GM18520 (cell line): ENCODE results near the gene BBS1.

Source experiments
- ATAC-seq: cut with Tn5 transposase; IDR thresholded peaks from one replicate; pipeline ENCODE4 v1.9.1; 2021; ENCODE audit not compliant: unreplicated experiment

The BBS1 gene

GRCh38 chr11:66476841-66477251, 33.6 kb upstream of the BBS1 start:
- ATAC-seq: no peak

DNA sequence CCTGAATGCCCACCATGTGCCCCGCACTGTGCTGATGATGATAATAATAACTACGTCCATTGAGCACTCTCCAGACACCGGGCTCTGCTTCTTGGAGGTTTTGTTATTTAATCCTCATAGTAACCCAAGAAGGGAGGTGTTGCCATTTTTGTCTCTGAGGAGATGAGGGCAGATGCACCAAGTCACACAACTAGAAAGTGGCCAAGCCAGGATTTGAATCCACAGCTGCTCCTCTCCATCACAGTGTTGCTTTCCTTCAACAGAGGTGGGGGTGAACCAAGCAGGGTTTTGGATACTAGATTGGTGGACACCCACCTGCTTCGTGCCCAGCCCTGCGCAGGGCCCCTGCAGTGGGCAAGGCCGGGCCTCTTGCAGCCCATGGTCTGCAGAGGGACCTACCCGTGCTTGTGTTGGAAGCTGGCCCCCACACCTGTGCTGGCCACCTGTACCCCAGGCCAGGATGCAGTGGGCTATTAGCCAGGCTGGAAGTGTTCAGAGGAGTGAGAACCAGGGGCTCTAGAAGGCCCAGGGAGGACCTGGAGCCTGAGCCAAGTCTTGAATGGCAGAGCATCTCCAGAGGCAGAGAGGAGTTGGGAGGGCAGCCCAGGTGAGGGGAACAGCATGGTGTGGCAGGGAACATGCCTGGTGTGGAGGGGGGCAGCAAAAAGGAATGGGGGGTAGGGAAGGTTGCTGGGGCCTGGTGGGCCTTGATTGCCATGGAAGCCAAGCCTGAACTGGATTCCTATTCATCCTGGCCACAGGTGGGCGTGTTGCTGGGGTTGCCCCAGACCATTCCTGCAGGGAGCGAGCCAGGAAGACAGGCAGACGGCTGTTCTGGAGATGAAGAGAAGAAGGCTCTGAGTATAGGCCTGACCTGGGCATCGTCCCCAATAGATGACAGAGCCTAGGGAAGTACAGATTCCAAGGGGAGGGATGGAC, 32.9 kb upstream of the BBS1 start:
- no peak for ATAC-seq

DNA sequence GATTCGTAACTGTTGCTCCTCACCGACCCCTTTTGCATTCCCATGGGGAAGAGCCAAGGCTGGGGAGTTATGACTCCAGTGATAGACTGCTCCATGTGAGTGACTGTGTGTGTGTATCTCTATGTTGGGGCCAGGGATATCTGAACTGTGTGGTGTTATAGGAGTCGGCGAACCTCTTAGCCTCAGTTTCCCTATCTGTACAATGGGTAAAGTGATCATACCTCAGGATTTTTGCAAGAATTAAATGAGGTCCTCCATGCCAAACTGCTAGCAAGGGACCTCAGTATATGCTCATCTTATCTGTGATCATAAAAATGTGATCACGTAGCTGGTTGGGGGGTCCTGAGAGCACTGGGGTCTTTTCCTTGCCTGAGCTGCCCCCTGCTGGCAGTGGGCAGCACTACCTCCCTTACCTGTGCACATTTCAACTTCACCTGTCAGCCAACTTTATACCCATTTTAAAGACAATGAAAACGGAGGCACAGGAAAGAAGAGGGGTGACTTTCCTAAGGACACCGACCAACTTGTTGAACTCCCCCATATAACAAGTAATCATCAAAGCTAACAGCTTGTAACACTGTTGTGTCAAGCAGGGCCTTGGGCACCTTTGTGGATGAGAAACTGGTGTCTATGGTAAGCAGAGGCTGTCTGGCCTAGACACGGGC, 31.6 kb upstream of the BBS1 start:
- ATAC-seq: no peak

DNA sequence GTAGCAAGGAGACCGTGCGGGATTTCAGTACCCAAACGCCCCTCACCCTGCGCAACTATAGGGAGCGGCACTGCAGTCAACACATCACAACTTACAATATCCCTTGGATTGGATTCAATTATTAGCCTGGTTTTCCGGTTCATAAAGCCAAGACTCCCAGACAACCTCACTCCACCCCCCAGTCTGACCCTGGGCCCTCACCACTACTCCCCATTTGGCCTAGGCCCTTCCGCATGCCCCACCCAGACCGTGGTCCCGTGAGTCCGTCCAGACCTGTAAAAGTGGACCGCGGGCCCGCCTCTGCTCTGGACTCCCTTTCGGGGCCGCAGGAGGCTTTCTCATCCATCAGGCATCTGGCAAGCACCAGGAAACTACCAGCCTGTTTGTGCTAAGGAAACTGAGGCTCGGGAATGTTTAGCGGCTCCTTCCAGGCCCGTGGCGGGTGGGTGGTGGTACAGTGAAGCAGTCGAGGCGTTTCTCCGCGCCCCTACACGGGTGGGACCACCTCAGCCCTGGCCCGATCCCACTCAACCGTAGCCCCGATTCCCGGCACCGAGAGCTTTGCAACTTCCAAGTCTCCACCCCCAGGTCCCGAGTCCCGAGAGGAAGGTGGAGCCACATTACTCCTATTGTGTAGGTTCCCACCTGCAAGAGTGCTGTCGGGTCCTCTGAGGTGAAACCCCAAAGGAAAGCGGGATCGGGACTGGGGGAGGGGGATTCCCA, 30.9 kb upstream of the BBS1 start:
- no peak for ATAC-seq

GRCh38 chr11:66480117-66480938, 30.1 kb upstream of the BBS1 start, which contains the start of gene DPP3:
DPP3 (plus strand) TSS chr11:66480434; CDS start chr11:66482201, 1,767 bp downstream.
- ATAC-seq: peak; percentile 86

DNA sequence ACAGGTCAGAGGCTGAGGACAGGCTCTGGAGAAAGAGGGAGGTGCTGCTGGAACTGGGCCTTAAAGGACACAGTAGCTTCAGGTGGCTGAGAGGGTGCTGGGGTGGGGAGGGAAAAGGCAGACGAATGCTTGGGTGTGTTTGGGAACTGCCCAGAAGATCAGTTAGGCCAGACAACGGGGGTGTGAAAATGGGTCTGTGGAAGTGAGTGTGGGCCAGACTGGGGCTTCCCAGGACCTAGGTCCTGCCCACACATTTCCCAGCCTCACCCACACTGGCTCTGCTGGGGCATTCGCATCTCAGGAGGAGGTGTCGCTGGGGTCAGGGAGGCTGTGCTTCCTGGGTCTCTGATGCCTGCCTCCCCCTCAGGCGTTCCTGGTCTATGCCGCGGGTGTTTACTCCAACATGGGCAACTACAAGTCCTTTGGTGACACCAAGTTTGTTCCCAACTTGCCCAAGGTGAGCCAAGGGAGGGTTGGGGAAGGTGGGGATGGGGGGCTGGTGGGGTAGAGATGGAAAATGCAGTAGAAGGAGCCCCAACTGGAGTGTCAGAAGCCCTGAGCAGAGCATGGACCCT, 25.5 kb upstream of the BBS1 start:
- ATAC-seq: no peak

- ATAC-seq: no peak
Observed at GRCh38 chr11:66488957-66489356, 21.5 kb upstream of the BBS1 start.

GRCh38 chr11:66489636-66490035, 20.8 kb upstream of the BBS1 start:
- no peak for ATAC-seq

- ATAC-seq: no peak
Observed at GRCh38 chr11:66491315-66491935, 19.0 kb upstream of the BBS1 start.

- ATAC-seq: no peak
Observed at GRCh38 chr11:66492161-66492865, 18.1 kb upstream of the BBS1 start.

DNA sequence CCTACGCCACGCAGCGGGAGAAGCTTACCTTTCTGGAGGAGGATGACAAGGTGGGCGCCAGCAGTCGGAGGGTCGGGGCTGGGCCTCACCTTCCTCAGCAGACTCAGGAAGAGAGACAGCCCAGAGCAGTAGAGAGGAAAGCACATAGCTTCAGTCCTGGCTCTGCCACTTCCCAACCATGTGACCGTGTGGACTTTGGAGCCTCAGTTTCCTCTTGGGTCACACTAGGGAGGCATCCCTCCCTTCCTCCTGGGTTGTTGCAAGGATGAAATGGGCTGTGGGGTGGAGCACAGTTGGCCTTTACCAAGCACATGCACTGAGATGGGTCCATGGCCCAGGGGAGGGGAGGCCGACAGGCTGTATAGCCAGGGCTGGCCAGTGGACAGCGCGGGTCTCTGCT, 17.3 kb upstream of the BBS1 start:
- ATAC-seq: no peak

DNA sequence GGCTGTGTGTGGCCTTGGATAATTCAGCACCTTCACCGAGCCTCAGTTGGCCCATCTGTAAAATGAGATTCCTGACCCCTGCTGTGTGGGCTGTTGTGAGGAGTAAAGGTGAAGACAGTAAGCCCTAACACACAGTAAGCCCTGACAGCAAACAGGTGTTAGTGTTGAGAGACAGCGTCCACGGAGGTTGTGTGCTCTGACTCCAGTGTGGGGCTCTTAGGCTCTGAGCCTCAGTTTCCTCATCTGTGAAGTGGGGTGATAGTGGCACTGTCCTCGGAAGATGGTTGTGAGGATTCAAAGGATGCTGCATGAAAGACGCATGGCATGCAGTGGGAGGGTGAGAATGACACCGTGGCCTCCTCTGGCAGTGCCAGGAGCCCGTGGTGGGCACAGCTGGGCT, 16.0 kb upstream of the BBS1 start:
- ATAC-seq: no peak

- ATAC-seq: no peak
Observed at GRCh38 chr11:66494935-66495334, 15.5 kb upstream of the BBS1 start.

GRCh38 chr11:66495401-66495854, 15.0 kb upstream of the BBS1 start:
- no peak for ATAC-seq

GRCh38 chr11:66497206-66497605, 13.2 kb upstream of the BBS1 start:
- ATAC-seq: no peak

GRCh38 chr11:66498506-66498905, 11.9 kb upstream of the BBS1 start:
- ATAC-seq: no peak

GRCh38 chr11:66505276-66505816, 5.1 kb upstream of the BBS1 start:
- ATAC-seq: no peak

DNA sequence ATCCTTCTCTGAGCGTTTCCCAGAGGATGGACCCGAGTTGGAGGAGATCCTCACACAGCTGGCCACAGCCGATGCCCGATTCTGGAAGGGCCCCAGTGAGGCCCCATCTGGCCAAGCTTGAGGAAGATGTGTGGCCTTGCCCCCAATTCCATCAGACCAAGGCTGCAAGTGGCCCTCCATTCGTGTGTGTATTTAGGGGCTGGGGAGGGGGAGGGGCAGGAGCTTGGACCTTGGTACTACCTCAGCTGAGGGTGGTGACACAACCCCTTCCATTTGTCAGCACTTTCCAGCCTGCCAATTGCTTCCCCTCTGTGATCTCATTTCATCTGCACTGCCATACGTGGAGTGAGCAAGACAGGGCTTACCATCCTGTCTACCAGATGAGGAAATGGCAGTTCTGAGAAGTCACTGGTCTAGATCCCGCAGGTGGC, 1.3 kb upstream of the BBS1 start:
- ATAC-seq: no peak

GRCh38 chr11:66510990-66511339, 530 bp downstream of the BBS1 start:
- no peak for ATAC-seq
